GM12878 (cell line): ENCODE results near the gene SPINK8. TPM values are rescaled to one million over a fixed set of nuclear protein-coding genes. Genes with fewer than 3 reads are reported as not detected.

Source experiments
- ATAC-seq: fragments of 200-7000 bp; cut with Tn5 transposase; 3 replicates; pipeline ENCODE4 v1.9.1; 2020; ENCODE audit warnings: mild to moderate bottlenecking, moderate library complexity
- BruUV-seq: library from RNA; stranded (reverse); fragments of 400-500 nt; replicated peaks from 2 replicates; lab custom pipeline; 2021; lab: Mats Ljungman, UMichigan
- CTCF ChIA-PET: fragments of 300-600 bp; sonication (Branson Sonifier 250); formaldehyde crosslinking; extraction: SDS; loops from one replicate; lab custom pipeline; 2021; ENCODE audit warnings: inconsistent platforms; lab: Yijun Ruan, JAX
- POLR2A ChIA-PET: fragments of 350-600 bp; formaldehyde crosslinking; extraction: SDS; loops from one replicate; lab custom pipeline; 2021; ENCODE audit warnings: inconsistent platforms; lab: Charles Lee
- RAD21 ChIA-PET: fragments of 300-600 bp; sonication (Branson Sonifier 250); formaldehyde crosslinking; loops from one replicate; lab custom pipeline; 2023; ENCODE audit warnings: antibody characterized with exemption; ENCODE audit not compliant: unreplicated experiment; lab: Charles Lee
- SMC1A ChIA-PET: fragments of 300-600 bp; sonication (Branson Sonifier 250); formaldehyde crosslinking; loops from one replicate; lab custom pipeline; 2023; ENCODE audit not compliant: unreplicated experiment, uncharacterized antibody; lab: Charles Lee
- DNase-seq: peaks from one replicate; pipeline ENCODE4 v3.0.0-alpha.2; 2011; ENCODE audit warnings: low read depth, low spot score
- FAIRE-seq: peaks from 3 replicates; lab custom pipeline; 2011; peaks lifted over from hg19 to GRCh38; lab: Jason Lieb, UNC
- H2AFZ ChIP-seq: 2 replicates; pipeline ENCODE4 v1.6.0; 2011; ENCODE audit warnings: low read depth, low read length, control low read depth; ENCODE audit not compliant: control insufficient read depth
- H3K27ac ChIP-seq: 2 replicates; pipeline ENCODE4 v1.5.1; 2011; ENCODE audit warnings: control low read depth; ENCODE audit not compliant: control insufficient read depth, insufficient read depth
- H3K27me3 ChIP-seq, 2 experiments: replicated peaks in 1 of 2; 2 replicates each; pipeline versions ENCODE4 v1.6.0 to v1.6.1; 2011; ENCODE audit warnings: low read length in 1 of 2; ENCODE audit not compliant: control insufficient read depth in 2 of 2, insufficient read depth in 2 of 2
- H3K36me3 ChIP-seq, 2 experiments: 2 replicates each; pipeline ENCODE4 v1.5.1; 2011; ENCODE audit warnings: low read length in 1 of 2; ENCODE audit not compliant: control insufficient read depth in 2 of 2, insufficient read depth in 2 of 2
- H3K4me1 ChIP-seq: 2 replicates; pipeline ENCODE4 v1.6.1; 2011; ENCODE audit warnings: mild to moderate bottlenecking, low read length, moderate library complexity, mixed read lengths; ENCODE audit not compliant: control insufficient read depth, insufficient read depth
- H3K4me2 ChIP-seq: 2 replicates; pipeline ENCODE4 v1.6.0; 2011; ENCODE audit warnings: control low read depth; ENCODE audit not compliant: control insufficient read depth, insufficient read depth
- H3K4me3 ChIP-seq: fragments of 200-600 bp; sonication (generic); 2 replicates; pipeline ENCODE4 v1.5.1; 2016
- H3K79me2 ChIP-seq: 2 replicates; pipeline ENCODE4 v1.6.0; 2011; ENCODE audit warnings: low read length; ENCODE audit not compliant: control insufficient read depth, insufficient read depth
- H3K9ac ChIP-seq: 2 replicates; pipeline ENCODE4 v1.8.0; 2011; ENCODE audit warnings: low read length, control low read depth, mixed read lengths; ENCODE audit not compliant: control insufficient read depth, insufficient read depth
- H3K9me3 ChIP-seq: replicated peaks from 3 replicates; pipeline ENCODE4 v1.5.1; 2011; ENCODE audit warnings: mild to moderate bottlenecking, low read length; ENCODE audit not compliant: control insufficient read depth, insufficient read depth
- H4K20me1 ChIP-seq: 2 replicates; pipeline ENCODE4 v1.6.0; 2011; ENCODE audit not compliant: control insufficient read depth, insufficient read depth
- CEBPZ ChIP-seq: fragments of 150-350 bp; IDR thresholded peaks from 2 replicates; pipeline ENCODE4 v1.6.1; 2016; ENCODE audit warnings: low read depth, low read length
- CHD2 ChIP-seq: IDR thresholded peaks from 2 replicates; pipeline ENCODE4 v1.6.1; 2011; ENCODE audit warnings: low read depth, low read length, improper control_type of control experiment, borderline replicate concordance
- FOXM1 ChIP-seq: IDR thresholded peaks from 2 replicates; pipeline ENCODE4 v1.6.1; 2012; ENCODE audit warnings: low read depth, mild to moderate bottlenecking, inconsistent platforms, low read length, moderate library complexity
- NKRF ChIP-seq: fragments of 450-650 bp; conservative IDR thresholded peaks from 2 replicates; pipeline ENCODE4 v1.6.1; 2017; ENCODE audit warnings: mild to moderate bottlenecking, moderate library complexity
- NR2C1 ChIP-seq: fragments of 450-650 bp; IDR thresholded peaks from 2 replicates; pipeline ENCODE4 v1.6.1; 2017; ENCODE audit warnings: antibody characterized with exemption, mild to moderate bottlenecking, moderate library complexity
- REST ChIP-seq: IDR thresholded peaks from 2 replicates; pipeline ENCODE4 v1.6.1; 2012; ENCODE audit warnings: mild to moderate bottlenecking, low read depth, low read length
- SMAD1 ChIP-seq: fragments of 450-650 bp; IDR thresholded peaks from 2 replicates; pipeline ENCODE4 v1.6.1; 2018; ENCODE audit warnings: mild to moderate bottlenecking, low read depth; ENCODE audit not compliant: partially characterized antibody
- SMC3 ChIP-seq: IDR thresholded peaks from 2 replicates; pipeline ENCODE4 v1.6.1; 2011; ENCODE audit warnings: low read length, improper control_type of control experiment, borderline replicate concordance
- ZBTB33 ChIP-seq: fragments of 450-650 bp; IDR thresholded peaks from 2 replicates; pipeline ENCODE4 v1.6.1; 2017; ENCODE audit warnings: mild to moderate bottlenecking
- WGBS: methylation state at CpG from one replicate; pipeline ENCODE4 v1.1.6; 2016; ENCODE audit warnings: low lambda C conversion rate; ENCODE audit not compliant: insufficient replicate concordance, insufficient coverage; ENCODE audit errors: missing lambda C conversion rate; 5-methylcytosine and 5-hydroxymethylcytosine counted together
- in situ Hi-C: fragments of 300-500 bp; cut with MboI; formaldehyde crosslinking; loops from 9 replicates; pipeline ENCODE4 v1.14.3; 2018; ENCODE audit warnings: mixed read lengths
- intact Hi-C: fragments of 100-400 bp; cut with micrococcal nuclease; formaldehyde crosslinking; loops from one replicate; pipeline ENCODE4 v1.14.2; 2022; ENCODE audit not compliant: unreplicated experiment
- polyA plus RNA-seq, 11 experiments: library from polyadenylated mRNA; depleted of rRNA in 4 of 11; unstranded in 6 of 11; stranded (reverse) in 5 of 11; fragments of >200 nt; fragmentation: Nextera tagmentation in 4 of 11; fragmentation: Illumina TruSeq in 1 of 11; extraction: Ambion mirVana in 4 of 11; extraction: Trizol in 1 of 11; gene quantifications; 1 replicate in 1 of 11; 2 replicates in 10 of 11; pipeline versions ENCODE4 v1.2.1 to v1.2.3, GENCODE V29; 2011 to 2016; ENCODE audit warnings: inconsistent platforms in 2 of 11, missing spikeins in 2 of 11, low read depth in 1 of 11
- total RNA-seq, 4 experiments: library from RNA; depleted of rRNA in 3 of 4; stranded (reverse); fragments of >200 nt in 3 of 4; fragmentation: Illumina TruSeq in 1 of 4; extraction: Trizol in 1 of 4; gene quantifications; 2 replicates each; pipeline versions ENCODE4 v1.2.1 to v1.2.3, GENCODE V29; 2013 to 2021

Gene SPINK8
- total and polyA plus RNA-seq, 10 of the 15 experiments (the other 5 are each of a cell fraction or from before 2014, with no cell fraction given): not detected

GRCh38 chr3:48352546-48352945 lies 19.1 kb upstream of the SPINK8 start:
- POLR2A ChIA-PET: no interaction called here
- intact Hi-C loops: no loop called here
- TF ChIP-seq SMAD1 (no peak), NKRF (no peak), REST (no peak), NR2C1 (no peak), CHD2 (no peak), FOXM1 (no peak), CEBPZ (no peak), ZBTB33 (no peak), SMC3 (no peak)

More at GRCh38 chr3:48352546-48352945, 19.1 kb upstream of the SPINK8 start:
- ChIA-PET CTCF (interaction anchor here (1.8 kb wide), 1 partner anchor 48 kb away, joined by 7 read pairs; no protein-coding TSS in a partner anchor), SMC1A (no interaction called here), RAD21 (interaction anchor here (2.4 kb wide), 1 partner anchor 10 kb away, joined by 6 read pairs; no protein-coding TSS in a partner anchor)
- FAIRE-seq (no peak), ATAC-seq (no peak), DNase-seq (no peak)
- Histone ChIP-seq H3K27me3 (no peaks in the 10 kb centered on the region; a peak in 1 of 4 replicates), H2AFZ (no peak overlapping the region), H4K20me1 (no peaks in the 10 kb centered on the region), H3K4me1 (no peaks in the 10 kb centered on the region), H3K4me2 (no peak overlapping the region), H3K9me3 (peaks cover 4% of the 10 kb centered on the region; the same call in 2 of the 3 replicates), H3K36me3 (no peaks in the 10 kb centered on the region), H3K27ac (no peak overlapping the region), H3K79me2 (no peaks in the 10 kb centered on the region), H3K4me3 (no peak overlapping the region), H3K9ac (no peak overlapping the region)
- no TSS peak for BruUV-seq
- in situ Hi-C loops: no loop called here
- 17% methylated on average over 6 of the region's 6 CpGs for WGBS
